HepG2 (cell line): ENCODE data around the gene SLC26A9. TPM values are rescaled to one million over a fixed set of nuclear protein-coding genes. Genes with fewer than 3 reads are reported as not detected.

Experiments
- ATAC-seq: fragments of 200-7000 bp; cut with Tn5 transposase; 3 replicates; pipeline ENCODE4 v1.9.1; 2020; ENCODE audit warnings: mild to moderate bottlenecking, moderate library complexity
- BruUV-seq: library from RNA; stranded (reverse); fragments of 400-500 nt; replicated peaks from 2 replicates; lab custom pipeline; 2021; lab: Mats Ljungman, UMichigan
- CTCF ChIA-PET: fragments of 300-600 bp; formaldehyde crosslinking; extraction: SDS; loops from one replicate; lab custom pipeline; 2021; ENCODE audit warnings: low total read pairs, inconsistent platforms, low intra/inter-chr PET ratio; lab: Yijun Ruan, JAX
- POLR2A ChIA-PET: fragments of 350-600 bp; sonication (Branson Sonifier 250); formaldehyde crosslinking; loops from one replicate; lab custom pipeline; 2020; ENCODE audit warnings: antibody characterized with exemption, inconsistent platforms; lab: Yijun Ruan, JAX
- DNase-seq: peaks from one replicate; pipeline ENCODE4 v3.0.0-alpha.2; 2015; ENCODE audit warnings: low spot score
- FAIRE-seq: peaks from 3 replicates; lab custom pipeline; 2011; peaks lifted over from hg19 to GRCh38; lab: Jason Lieb, UNC
- H2AFZ ChIP-seq: one replicate; pipeline ENCODE4 v1.6.1; 2011; ENCODE audit warnings: low read length, inconsistent platforms
- H3K27ac ChIP-seq: fragments of 300-600 bp; 3 replicates; pipeline ENCODE4 v1.8.0; 2011; ENCODE audit warnings: mixed run types, mild to moderate bottlenecking, mixed read lengths, low read length, inconsistent platforms; ENCODE audit not compliant: insufficient read depth; ENCODE audit errors: extremely low read length
- H3K27me3 ChIP-seq, 2 experiments: fragments of 200-600 bp in 1 of 2; 2 replicates in 1 of 2; 3 replicates in 1 of 2; pipeline versions ENCODE4 v1.6.0 to v1.8.0; 2011; ENCODE audit warnings: low read length in 2 of 2, mild to moderate bottlenecking in 2 of 2, moderate library complexity in 2 of 2, inconsistent platforms in 1 of 2; ENCODE audit not compliant: insufficient read depth in 2 of 2, control insufficient read depth in 1 of 2
- H3K36me3 ChIP-seq, 2 experiments: fragments of 200-600 bp in 1 of 2; replicated peaks in 1 of 2; 2 replicates in 1 of 2; 3 replicates in 1 of 2; pipeline versions ENCODE4 v1.5.1 to v1.8.0; 2011; ENCODE audit warnings: low read length in 2 of 2, inconsistent platforms in 1 of 2; ENCODE audit not compliant: insufficient read depth in 2 of 2, control insufficient read depth in 1 of 2
- H3K4me1 ChIP-seq: 2 replicates; pipeline ENCODE4 v1.5.1; 2012; ENCODE audit warnings: low read length, inconsistent platforms; ENCODE audit not compliant: insufficient read depth
- H3K4me2 ChIP-seq: 2 replicates; pipeline ENCODE4 v1.6.0; 2011; ENCODE audit warnings: low read depth, low read length, inconsistent platforms
- H3K4me3 ChIP-seq, 3 experiments: fragments of 200-600 bp in 1 of 3; sonication (generic), shearing (Covaris generic) in 1 of 3; replicated peaks in 1 of 3; 2 replicates each; pipeline ENCODE4 v1.5.1; 2011 to 2016; ENCODE audit warnings: low read length in 3 of 3, inconsistent platforms in 2 of 3, low read depth in 2 of 3, mild to moderate bottlenecking in 2 of 3, control low read depth in 1 of 3, mixed read lengths in 1 of 3; ENCODE audit not compliant: insufficient read depth in 1 of 3
- H3K79me2 ChIP-seq: one replicate; pipeline ENCODE4 v1.6.1; 2011; ENCODE audit warnings: low read length, inconsistent platforms; ENCODE audit not compliant: insufficient read depth
- H3K9ac ChIP-seq: 2 replicates; pipeline ENCODE4 v1.6.0; 2011; ENCODE audit warnings: mild to moderate bottlenecking, low read depth, low read length, inconsistent platforms; ENCODE audit not compliant: insufficient read depth
- H3K9me3 ChIP-seq: 2 replicates; pipeline ENCODE4 v1.5.1; 2012; ENCODE audit warnings: mild to moderate bottlenecking, low read length
- H4K20me1 ChIP-seq: 2 replicates; pipeline ENCODE4 v1.6.0; 2011; ENCODE audit warnings: inconsistent platforms, mild to moderate bottlenecking, low read length, moderate library complexity; ENCODE audit not compliant: insufficient read depth
- BRD4 ChIP-seq: sonication (generic); formaldehyde crosslinking; IDR thresholded peaks from 2 replicates; pipeline ENCODE4 v1.4.0; 2020; ENCODE audit warnings: missing genetic modification reagents
- CHCHD3 ChIP-seq: sonication (generic); formaldehyde crosslinking; IDR thresholded peaks from 2 replicates; pipeline ENCODE4 v1.8.0; 2022; ENCODE audit warnings: mild to moderate bottlenecking, missing genetic modification reagents, moderate library complexity
- NCOR1 ChIP-seq: fragments of 200-600 bp; sonication (generic); IDR thresholded peaks from 2 replicates; pipeline ENCODE4 v1.7.0; 2017; ENCODE audit warnings: antibody characterized with exemption, low read length, borderline replicate concordance
- POLR2AphosphoS5 ChIP-seq: IDR thresholded peaks from 2 replicates; pipeline ENCODE4 v1.6.1; 2012; ENCODE audit warnings: low read depth, low read length
- SUZ12 ChIP-seq: fragments of 150-350 bp; IDR thresholded peaks from 2 replicates; pipeline ENCODE4 v1.6.1; 2014; ENCODE audit warnings: low read depth, low read length
- ZSCAN12 ChIP-seq: sonication (generic); formaldehyde crosslinking; IDR thresholded peaks from 2 replicates; pipeline ENCODE4 v1.9.0; 2021; ENCODE audit warnings: mild to moderate bottlenecking, missing genetic modification reagents
- WGBS: methylation state at CpG from one replicate; pipeline ENCODE4 v1.1.6; 2017; ENCODE audit warnings: low lambda C conversion rate; 5-methylcytosine and 5-hydroxymethylcytosine counted together
- in situ Hi-C: cut with HindIII; loops from 2 replicates; pipeline ENCODE4 v1.10.0; 2017; ENCODE audit warnings: low pct_unique_long_range_greater_than_20kb; ENCODE audit not compliant: extremely low pct_ligation_motif_present
- intact Hi-C: fragments of 100-400 bp; cut with micrococcal nuclease; formaldehyde crosslinking; loops from one replicate; pipeline ENCODE4 v1.10.0; 2022; ENCODE audit not compliant: unreplicated experiment
- polyA plus RNA-seq, 8 experiments: library from polyadenylated mRNA; depleted of rRNA in 3 of 8; stranded (reverse) in 7 of 8; unstranded in 1 of 8; fragments of >200 nt; fragmentation: Illumina TruSeq in 4 of 8; extraction: Trizol in 4 of 8; gene quantifications; 2 replicates each; pipeline versions ENCODE4 v1.2.1 to v1.2.3, GENCODE V29; 2011 to 2016; ENCODE audit warnings: low read depth in 4 of 8, missing spikeins in 1 of 8, mixed read lengths in 1 of 8; ENCODE audit not compliant: insufficient read depth in 1 of 8
- total RNA-seq, 5 experiments: library from RNA; depleted of rRNA; stranded (reverse); fragments of >200 nt; fragmentation: Illumina TruSeq; extraction: Trizol; gene quantifications; 2 replicates each; pipeline ENCODE4 v1.2.3, GENCODE V29; 2016; ENCODE audit warnings: low read depth in 1 of 5
- TF ChIP-seq, protein P1 (sequence below): sonication (generic); formaldehyde crosslinking; conservative IDR thresholded peaks from 2 replicates; pipeline ENCODE4 v1.4.0; 2020; ENCODE audit warnings: mild to moderate bottlenecking, missing genetic modification reagents, moderate library complexity

The SLC26A9 gene
- total and polyA plus RNA-seq, 2 of the 13 experiments (the other 11 are each of a cell fraction or from before 2014, with no cell fraction given): 0.11 to 0.15 TPM

DNA sequence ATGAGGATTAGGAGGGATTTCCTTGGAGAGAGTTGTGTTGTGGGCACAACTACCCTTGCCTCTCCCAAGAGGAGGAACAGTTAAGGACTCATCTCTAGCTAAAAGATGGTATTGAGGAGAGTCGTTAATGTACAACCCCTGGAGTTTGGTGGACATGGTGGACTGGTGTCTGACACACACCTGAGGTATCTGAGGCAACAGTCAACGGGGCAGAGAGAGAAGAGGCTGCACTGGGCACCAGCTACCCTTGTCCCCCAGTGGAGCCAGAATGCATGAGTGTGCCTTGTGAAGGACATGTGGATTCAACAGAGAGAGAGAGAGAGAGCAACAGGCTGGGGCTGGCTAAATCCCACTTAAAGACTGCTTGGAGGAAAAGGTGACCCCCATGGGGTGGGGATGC lies 47.0 kb upstream of the SLC26A9 start:
- no peak for ATAC-seq
- no peak overlapping the region for H3K9ac ChIP-seq
- ChIA-PET POLR2A (no interaction called here), CTCF (no interaction called here)
- H3K9me3 ChIP-seq: no peaks in the 10 kb centered on the region
- in situ Hi-C loops: no loop called here
- FAIRE-seq: no peak
- intact Hi-C loops: no loop called here
- no peak for DNase-seq
- H4K20me1 ChIP-seq: no peaks in the 10 kb centered on the region
- no peak for TF ChIP-seq BRD4 (CRISPR knock-in tag)
- no peak for TF ChIP-seq ZSCAN12 (CRISPR knock-in tag)
- TF ChIP-seq, protein P1, sequence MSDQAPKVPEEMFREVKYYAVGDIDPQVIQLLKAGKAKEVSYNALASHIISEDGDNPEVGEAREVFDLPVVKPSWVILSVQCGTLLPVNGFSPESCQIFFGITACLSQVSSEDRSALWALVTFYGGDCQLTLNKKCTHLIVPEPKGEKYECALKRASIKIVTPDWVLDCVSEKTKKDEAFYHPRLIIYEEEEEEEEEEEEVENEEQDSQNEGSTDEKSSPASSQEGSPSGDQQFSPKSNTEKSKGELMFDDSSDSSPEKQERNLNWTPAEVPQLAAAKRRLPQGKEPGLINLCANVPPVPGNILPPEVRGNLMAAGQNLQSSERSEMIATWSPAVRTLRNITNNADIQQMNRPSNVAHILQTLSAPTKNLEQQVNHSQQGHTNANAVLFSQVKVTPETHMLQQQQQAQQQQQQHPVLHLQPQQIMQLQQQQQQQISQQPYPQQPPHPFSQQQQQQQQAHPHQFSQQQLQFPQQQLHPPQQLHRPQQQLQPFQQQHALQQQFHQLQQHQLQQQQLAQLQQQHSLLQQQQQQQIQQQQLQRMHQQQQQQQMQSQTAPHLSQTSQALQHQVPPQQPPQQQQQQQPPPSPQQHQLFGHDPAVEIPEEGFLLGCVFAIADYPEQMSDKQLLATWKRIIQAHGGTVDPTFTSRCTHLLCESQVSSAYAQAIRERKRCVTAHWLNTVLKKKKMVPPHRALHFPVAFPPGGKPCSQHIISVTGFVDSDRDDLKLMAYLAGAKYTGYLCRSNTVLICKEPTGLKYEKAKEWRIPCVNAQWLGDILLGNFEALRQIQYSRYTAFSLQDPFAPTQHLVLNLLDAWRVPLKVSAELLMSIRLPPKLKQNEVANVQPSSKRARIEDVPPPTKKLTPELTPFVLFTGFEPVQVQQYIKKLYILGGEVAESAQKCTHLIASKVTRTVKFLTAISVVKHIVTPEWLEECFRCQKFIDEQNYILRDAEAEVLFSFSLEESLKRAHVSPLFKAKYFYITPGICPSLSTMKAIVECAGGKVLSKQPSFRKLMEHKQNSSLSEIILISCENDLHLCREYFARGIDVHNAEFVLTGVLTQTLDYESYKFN: no peak
- TF ChIP-seq POLR2AphosphoS5: no peak
- TF ChIP-seq SUZ12: no peak
- TF ChIP-seq CHCHD3 (CRISPR knock-in tag): no peak
- no peak for TF ChIP-seq NCOR1
- H3K27ac ChIP-seq: no peak overlapping the region
- no TSS peak for BruUV-seq
- H2AFZ ChIP-seq: no peak overlapping the region
- no peaks in the 10 kb centered on the region for H3K36me3 ChIP-seq
- H3K4me2 ChIP-seq: no peak overlapping the region
- peaks cover 0 to 9% of the 10 kb centered on the region in 2 experiments; a peak in 2 of 5 replicates for H3K27me3 ChIP-seq
- H3K4me3 ChIP-seq: no peak overlapping the region
- H3K79me2 ChIP-seq: no peaks in the 10 kb centered on the region
- no peaks in the 10 kb centered on the region for H3K4me1 ChIP-seq
- 23% methylated on average over 2 of the region's 2 CpGs for WGBS
